A673 (cell line): ENCODE results near the gene SLC19A1. TPM values are rescaled to one million over a fixed set of nuclear protein-coding genes. Genes with fewer than 3 reads are reported as not detected.

Source experiments
- Bru-seq: library from RNA; stranded (reverse); fragments of 400-500 nt; gene quantifications from one replicate; lab custom pipeline; 2021; lab: Mats Ljungman, UMichigan
- BruChase-seq, 2 experiments: library from RNA; stranded (reverse); fragments of 400-500 nt; gene quantifications; one replicate each; lab custom pipeline; 2021; lab: Mats Ljungman, UMichigan
- BruUV-seq: library from RNA; stranded (reverse); fragments of 400-500 nt; replicated peaks from 2 replicates; lab custom pipeline; 2021; lab: Mats Ljungman, UMichigan
- CTCF ChIA-PET: fragments of 300-600 bp; sonication (Branson Sonifier 250); formaldehyde crosslinking; loops from one replicate; lab custom pipeline; 2022; ENCODE audit warnings: antibody characterized with exemption; lab: Charles Lee
- POLR2A ChIA-PET: fragments of 300-600 bp; sonication (Branson Sonifier 250); formaldehyde crosslinking; loops from one replicate; lab custom pipeline; 2022; ENCODE audit warnings: antibody characterized with exemption; ENCODE audit not compliant: low non-redundant PET; lab: Charles Lee
- DNase-seq: peaks from one replicate; pipeline ENCODE4 v3.0.0-alpha.2; 2015; ENCODE audit warnings: low spot score
- H3K27ac ChIP-seq: fragments of 200-600 bp; sonication (generic); 2 replicates; pipeline ENCODE4 v1.5.1; 2016; ENCODE audit warnings: mixed run types, low read depth, mild to moderate bottlenecking, mixed read lengths, antibody characterized with exemption, low read length; ENCODE audit not compliant: poor library complexity, severe bottlenecking
- H3K27me3 ChIP-seq: fragments of 200-600 bp; sonication (generic); replicated peaks from 2 replicates; pipeline ENCODE4 v1.6.1; 2017; ENCODE audit warnings: mixed run types, low read depth, mild to moderate bottlenecking, mixed read lengths, antibody characterized with exemption, low read length; ENCODE audit not compliant: insufficient read depth, poor library complexity
- H3K36me3 ChIP-seq: fragments of 200-600 bp; sonication (generic); 2 replicates; pipeline ENCODE4 v1.6.1; 2016; ENCODE audit warnings: mixed run types, mild to moderate bottlenecking, mixed read lengths, antibody characterized with exemption, low read length; ENCODE audit not compliant: insufficient read depth, poor library complexity, severe bottlenecking
- H3K4me1 ChIP-seq: fragments of 200-600 bp; sonication (generic); 2 replicates; pipeline ENCODE4 v1.6.1; 2017; ENCODE audit warnings: mixed run types, mild to moderate bottlenecking, mixed read lengths, antibody characterized with exemption, low read length; ENCODE audit not compliant: insufficient read depth, poor library complexity, severe bottlenecking
- H3K4me3 ChIP-seq: fragments of 200-600 bp; sonication (generic); 2 replicates; pipeline ENCODE4 v1.5.1; 2016; ENCODE audit warnings: low read depth, mixed run types, mild to moderate bottlenecking, mixed read lengths, low read length; ENCODE audit not compliant: poor library complexity, severe bottlenecking
- H3K9me3 ChIP-seq: fragments of 200-600 bp; sonication (generic); 2 replicates; pipeline ENCODE4 v1.6.1; 2016; ENCODE audit warnings: mixed run types, low read depth, mild to moderate bottlenecking, mixed read lengths, antibody characterized with exemption, low read length; ENCODE audit not compliant: poor library complexity, severe bottlenecking
- EZH2 ChIP-seq: fragments of 200-600 bp; sonication (generic); IDR thresholded peaks from 2 replicates; pipeline ENCODE4 v1.6.1; 2017; ENCODE audit warnings: borderline replicate concordance, low read depth, mild to moderate bottlenecking, mixed read lengths, antibody characterized with exemption, low read length; ENCODE audit not compliant: poor library complexity, severe bottlenecking
- intact Hi-C: fragments of 100-400 bp; cut with micrococcal nuclease; formaldehyde crosslinking; loops from one replicate; pipeline ENCODE4 v1.10.0; 2022; ENCODE audit not compliant: unreplicated experiment
- long read RNA-seq: library from polyadenylated mRNA; stranded (forward); transcript quantifications from one replicate; pipeline ENCODE4 v2.0.0, GENCODE V29; 2022
- total RNA-seq: library from RNA; stranded (reverse); gene quantifications from 2 replicates; pipeline ENCODE4 v1.2.3, GENCODE V29; 2021
- TF ChIP-seq, protein P1 (sequence below): fragments of 300-800, 200-600 bp; sonication (generic); conservative IDR thresholded peaks from 2 replicates; pipeline ENCODE4 v1.5.1; 2017; ENCODE audit warnings: low read depth, mild to moderate bottlenecking, antibody characterized with exemption, low read length, moderate library complexity, mixed read lengths

The SLC19A1 gene
- 59.6 and 72.1 TPM in 2 replicates for total RNA-seq
- Bru-seq, nascent RNA = percentile 65 among the genes with signal in this experiment
- percentile 77 among the genes with signal in this experiment for BruChase-seq, experiment 1, labeled RNA remaining after a 2-hour chase
- BruChase-seq, experiment 2, labeled RNA remaining after a 6-hour chase = percentile 81 among the genes with signal in this experiment
- long read RNA-seq, transcript SLC19A1-201 (6 exons, 3,811 nt) = major isoform, 39 of 159 reads
- long read RNA-seq, partial matches to known transcripts = 48 of 159 reads
- long read RNA-seq, other reads (novel, unspliced or antisense) = 68 of 159 reads

DNA sequence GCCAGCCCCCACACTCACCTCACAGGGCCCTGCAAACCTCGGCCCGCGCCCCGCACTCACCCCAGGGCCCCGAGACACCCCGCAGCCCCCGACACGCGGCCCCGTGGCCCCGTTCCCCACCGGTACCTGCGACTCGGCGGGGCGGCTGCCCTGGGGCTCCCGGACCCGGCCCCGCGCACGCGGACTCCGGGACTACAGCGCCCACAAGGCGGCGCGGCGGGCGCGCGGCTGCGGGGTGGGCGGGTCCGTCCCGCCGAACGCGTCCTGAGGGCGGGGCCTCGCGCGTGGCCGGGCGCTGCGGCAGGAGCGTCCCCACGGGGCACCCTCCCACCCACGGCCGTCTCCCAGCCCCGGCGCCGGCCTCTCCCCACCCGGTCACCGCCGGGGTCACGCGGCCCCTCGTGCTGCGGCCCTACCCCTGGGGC is at the start of gene SLC19A1:
Gene SLC19A1 (minus strand): TSS at position 199 of the 425 bp plus-strand sequence. CDS start 4,481 bp downstream, outside the sequence.
- BruUV-seq = no TSS peak
- CTCF ChIA-PET = no interaction called here
- H3K27ac ChIP-seq = peak within 1 kb of the TSS; percentile 87
- peak; percentile 82 for DNase-seq
- no peaks in the 10 kb centered on the region for H3K36me3 ChIP-seq
- TF ChIP-seq EZH2 = no peak
- TF ChIP-seq, protein P1, sequence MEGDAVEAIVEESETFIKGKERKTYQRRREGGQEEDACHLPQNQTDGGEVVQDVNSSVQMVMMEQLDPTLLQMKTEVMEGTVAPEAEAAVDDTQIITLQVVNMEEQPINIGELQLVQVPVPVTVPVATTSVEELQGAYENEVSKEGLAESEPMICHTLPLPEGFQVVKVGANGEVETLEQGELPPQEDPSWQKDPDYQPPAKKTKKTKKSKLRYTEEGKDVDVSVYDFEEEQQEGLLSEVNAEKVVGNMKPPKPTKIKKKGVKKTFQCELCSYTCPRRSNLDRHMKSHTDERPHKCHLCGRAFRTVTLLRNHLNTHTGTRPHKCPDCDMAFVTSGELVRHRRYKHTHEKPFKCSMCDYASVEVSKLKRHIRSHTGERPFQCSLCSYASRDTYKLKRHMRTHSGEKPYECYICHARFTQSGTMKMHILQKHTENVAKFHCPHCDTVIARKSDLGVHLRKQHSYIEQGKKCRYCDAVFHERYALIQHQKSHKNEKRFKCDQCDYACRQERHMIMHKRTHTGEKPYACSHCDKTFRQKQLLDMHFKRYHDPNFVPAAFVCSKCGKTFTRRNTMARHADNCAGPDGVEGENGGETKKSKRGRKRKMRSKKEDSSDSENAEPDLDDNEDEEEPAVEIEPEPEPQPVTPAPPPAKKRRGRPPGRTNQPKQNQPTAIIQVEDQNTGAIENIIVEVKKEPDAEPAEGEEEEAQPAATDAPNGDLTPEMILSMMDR = no peak
- intact Hi-C loops = loop anchor here (10.0 kb wide), 1 partner anchor 343 kb away; no protein-coding TSS in a partner anchor
- POLR2A ChIA-PET = no interaction called here
- peaks cover 25% of the 10 kb centered on the region for H3K4me1 ChIP-seq
- no peaks in the 10 kb centered on the region for H3K9me3 ChIP-seq
- H3K4me3 ChIP-seq = peak within 1 kb of the TSS; percentile 79
- H3K27me3 ChIP-seq = no peaks in the 10 kb centered on the region

DNA sequence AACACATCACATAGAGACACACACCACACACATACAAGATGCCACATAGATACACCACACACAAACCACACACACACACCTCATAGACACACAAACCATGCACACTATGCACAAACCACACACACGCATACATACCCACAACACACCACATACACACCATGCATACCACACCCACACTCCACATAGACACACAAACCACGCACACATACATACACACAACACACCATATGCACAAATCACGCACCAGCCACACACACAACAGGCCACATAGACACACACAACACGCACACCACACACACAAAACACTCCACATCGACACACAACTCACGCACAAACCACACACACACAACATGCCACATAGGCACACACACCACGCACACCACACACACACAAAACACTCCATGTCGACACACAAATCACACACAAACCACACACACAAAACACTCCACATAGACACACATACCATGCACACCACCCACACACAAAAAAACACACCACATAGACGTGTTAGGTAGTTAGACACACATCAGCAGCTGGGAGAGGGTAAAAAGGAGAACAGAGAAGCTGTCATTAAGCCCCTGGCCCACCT is 49.5 kb upstream of the SLC19A1 start:
- Histone ChIP-seq H3K36me3 (no peaks in the 10 kb centered on the region), H3K9me3 (peaks cover under 1% of the 10 kb centered on the region), H3K27me3 (no peaks in the 10 kb centered on the region), H3K27ac (peak overlapping the region; percentile 27), H3K4me3 (peak overlapping the region; percentile 52), H3K4me1 (no peaks in the 10 kb centered on the region)
- intact Hi-C loops = no loop called here
- ChIA-PET CTCF (interaction anchor here (0.7 kb wide), 1 partner anchor 229 kb away, joined by 4 read pairs; no protein-coding TSS in a partner anchor), POLR2A (no interaction called here)
- TF ChIP-seq EZH2 = no peak
- TF ChIP-seq, protein P1 = no peak
- no TSS peak for BruUV-seq
- no peak for DNase-seq

DNA sequence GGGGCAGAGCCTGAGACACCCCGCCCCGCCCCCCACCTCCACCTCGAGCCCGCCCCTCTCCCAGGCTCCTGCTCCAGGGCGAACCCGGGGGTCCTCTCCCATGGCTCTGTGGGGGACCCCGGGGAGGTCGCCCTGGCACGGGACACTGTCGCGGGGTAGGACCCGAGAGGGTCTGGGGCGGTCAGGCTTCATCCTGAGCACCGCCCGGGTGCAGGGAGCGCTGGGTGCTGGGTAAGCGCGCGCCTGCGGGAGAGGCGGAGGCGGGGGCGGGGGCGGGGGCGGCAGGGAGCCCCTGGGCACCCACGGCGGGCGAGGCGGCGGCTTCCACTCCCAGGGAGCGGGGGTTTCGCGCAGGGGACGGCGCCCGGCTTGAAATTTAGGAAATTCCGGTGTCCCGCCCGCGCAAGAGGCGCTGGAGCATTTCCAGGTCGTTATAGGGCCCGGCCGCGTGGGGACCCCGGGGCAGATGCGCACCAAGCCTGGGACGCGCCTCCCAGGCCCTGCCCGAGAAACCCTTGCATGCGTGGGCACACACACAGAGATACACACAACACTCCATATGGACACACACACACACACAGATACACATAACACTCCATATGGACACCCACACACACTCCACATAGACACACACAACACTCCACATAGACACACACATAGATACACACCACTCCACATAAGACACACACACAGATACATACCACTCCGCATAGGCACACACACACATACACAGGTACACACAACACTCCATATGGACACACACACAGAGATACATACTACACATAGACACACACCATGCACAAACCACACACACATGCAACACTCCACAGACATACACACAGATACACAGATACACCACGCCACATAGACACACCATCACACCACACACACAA is 48.7 kb upstream of the SLC19A1 start:
- DNase-seq = peak; percentile 70
- Histone ChIP-seq H3K4me1 (no peaks in the 10 kb centered on the region), H3K27me3 (no peaks in the 10 kb centered on the region), H3K9me3 (peaks cover 8% of the 10 kb centered on the region), H3K36me3 (no peaks in the 10 kb centered on the region), H3K4me3 (peak overlapping the region; percentile 52), H3K27ac (no peak overlapping the region)
- ChIA-PET CTCF (interaction anchor here (0.9 kb wide), 1 partner anchor 450 kb away, joined by 5 read pairs; no protein-coding TSS in a partner anchor), POLR2A (no interaction called here)
- BruUV-seq = no TSS peak
- intact Hi-C loops = no loop called here
- TF ChIP-seq EZH2 = no peak
- TF ChIP-seq, protein P1 = no peak
